Trophoblast cell (in vitro differentiated cells and primary cell): Measurements from ENCODE around the gene FGF3.

ENCODE experiments used
- DNase-seq, 2 donors: peaks; one replicate each; pipeline ENCODE4 v3.0.0-alpha.2; 2016
- H2AFZ ChIP-seq: 2 replicates; pipeline ENCODE4 v1.6.1; 2013; ENCODE audit warnings: low read length, moderate library complexity, mild to moderate bottlenecking; ENCODE audit not compliant: insufficient read depth, poor library complexity
- H2AK5ac ChIP-seq: 2 replicates; pipeline ENCODE4 v1.6.1; 2013; ENCODE audit warnings: mild to moderate bottlenecking, low read length
- H2BK120ac ChIP-seq: 2 replicates; pipeline ENCODE4 v1.6.1; 2013; ENCODE audit warnings: low read length, mild to moderate bottlenecking, moderate library complexity; ENCODE audit not compliant: insufficient read depth, poor library complexity
- H2BK12ac ChIP-seq: 2 replicates; pipeline ENCODE4 v1.6.1; 2013; ENCODE audit warnings: mild to moderate bottlenecking, low read length, moderate library complexity
- H2BK5ac ChIP-seq: 2 replicates; pipeline ENCODE4 v1.6.1; 2013; ENCODE audit warnings: low read length, low read depth, moderate library complexity, mild to moderate bottlenecking; ENCODE audit not compliant: poor library complexity
- H3K14ac ChIP-seq: 2 replicates; pipeline ENCODE4 v1.6.1; 2013; ENCODE audit warnings: mild to moderate bottlenecking, low read length
- H3K18ac ChIP-seq: 2 replicates; pipeline ENCODE4 v1.6.1; 2013; ENCODE audit warnings: mild to moderate bottlenecking, low read length
- H3K23ac ChIP-seq: 2 replicates; pipeline ENCODE4 v1.6.1; 2013; ENCODE audit warnings: low read length
- H3K27ac ChIP-seq: 2 replicates; pipeline ENCODE4 v1.5.1; 2013; ENCODE audit warnings: low read depth, mild to moderate bottlenecking, inconsistent platforms, low read length, moderate library complexity
- H3K27me3 ChIP-seq: 2 replicates; pipeline ENCODE4 v1.6.1; 2013; ENCODE audit warnings: inconsistent platforms, mild to moderate bottlenecking, low read length, moderate library complexity; ENCODE audit not compliant: insufficient read depth
- H3K36me3 ChIP-seq, 2 experiments: 1 replicate in 1 of 2; 2 replicates in 1 of 2; pipeline ENCODE4 v1.6.1; 2013; ENCODE audit warnings: low read length in 2 of 2, mild to moderate bottlenecking in 2 of 2, moderate library complexity in 1 of 2; ENCODE audit not compliant: insufficient read depth in 2 of 2, control insufficient read depth in 1 of 2
- H3K4ac ChIP-seq: 2 replicates; pipeline ENCODE4 v1.6.1; 2013; ENCODE audit warnings: low read depth, mild to moderate bottlenecking, low read length, moderate library complexity
- H3K4me1 ChIP-seq, 2 experiments: 1 replicate in 1 of 2; 2 replicates in 1 of 2; pipeline ENCODE4 v1.6.1; 2013; ENCODE audit warnings: low read length in 2 of 2, mild to moderate bottlenecking in 2 of 2, moderate library complexity in 1 of 2; ENCODE audit not compliant: insufficient read depth in 2 of 2, control insufficient read depth in 1 of 2
- H3K4me2 ChIP-seq: 2 replicates; pipeline ENCODE4 v1.6.1; 2013; ENCODE audit warnings: inconsistent platforms, mild to moderate bottlenecking, low read length, moderate library complexity
- H3K4me3 ChIP-seq: 2 replicates; pipeline ENCODE4 v1.5.1; 2013; ENCODE audit warnings: mild to moderate bottlenecking, low read depth, low read length, inconsistent platforms
- H3K79me1 ChIP-seq: one replicate; pipeline ENCODE4 v1.6.1; 2013; ENCODE audit warnings: low read length
- H3K79me2 ChIP-seq: 2 replicates; pipeline ENCODE4 v1.6.1; 2013; ENCODE audit warnings: low read length, mild to moderate bottlenecking; ENCODE audit not compliant: control insufficient read depth, insufficient read depth, poor library complexity
- H3K9ac ChIP-seq: 2 replicates; pipeline ENCODE4 v1.6.1; 2013; ENCODE audit warnings: mild to moderate bottlenecking, low read length
- H3K9me3 ChIP-seq: 2 replicates; pipeline ENCODE4 v1.6.1; 2013; ENCODE audit warnings: low read depth, mild to moderate bottlenecking, control low read depth, inconsistent platforms, low read length; ENCODE audit not compliant: insufficient read depth
- H4K12ac ChIP-seq: 2 replicates; pipeline ENCODE4 v1.6.1; 2013; ENCODE audit warnings: low read depth, mild to moderate bottlenecking, low read length, moderate library complexity
- H4K8ac ChIP-seq: 2 replicates; pipeline ENCODE4 v1.6.1; 2013; ENCODE audit warnings: low read depth, mild to moderate bottlenecking, low read length, moderate library complexity
- H4K91ac ChIP-seq: one replicate; pipeline ENCODE4 v1.6.1; 2013; ENCODE audit warnings: low read depth, mild to moderate bottlenecking, low read length, moderate library complexity
- WGBS: extraction: QIAGEN DNeasy Blood & Tissue Kit; methylation state at CpG from one replicate; pipeline ENCODE4 v1.1.7; 2013; ENCODE audit warnings: missing lambda C conversion rate; ENCODE audit not compliant: insufficient read length, insufficient coverage; ENCODE audit errors: extremely low coverage; 5-methylcytosine and 5-hydroxymethylcytosine counted together

Gene FGF3

GRCh38 chr11:69852056-69852455 is 32.8 kb upstream of the FGF3 start:
- Histone ChIP-seq H3K79me1 (no peaks in the 10 kb centered on the region), H2AK5ac (no peak overlapping the region), H3K27ac (no peak overlapping the region), H4K91ac (no peak overlapping the region), H4K8ac (no peak overlapping the region), H3K36me3 (no peaks in the 10 kb centered on the region), H3K4me3 (no peak overlapping the region), H2BK12ac (no peak overlapping the region), H3K23ac (no peak overlapping the region), H3K27me3 (no peaks in the 10 kb centered on the region), H3K4me2 (no peak overlapping the region), H3K9ac (no peak overlapping the region), H2BK120ac (no peak overlapping the region), H2BK5ac (no peak overlapping the region), H3K4me1 (no peaks in the 10 kb centered on the region), H3K79me2 (no peaks in the 10 kb centered on the region), H4K12ac (no peak overlapping the region), H3K18ac (no peak overlapping the region), H3K9me3 (peaks cover 3% of the 10 kb centered on the region), H3K4ac (no peak overlapping the region), H2AFZ (no peak overlapping the region), H3K14ac (no peak overlapping the region)
- no CpG with 5 or more reads among the region's 2 CpGs for WGBS
- DNase-seq: no peak

GRCh38 chr11:69848201-69848600 is 29.0 kb upstream of the FGF3 start:
- no peaks in the 10 kb centered on the region for H3K79me1 ChIP-seq
- no peaks in the 10 kb centered on the region for H3K27me3 ChIP-seq
- no peak overlapping the region for H4K12ac ChIP-seq
- DNase-seq: peak in 1 of 2 donors; percentile 27
- H3K4ac ChIP-seq: no peak overlapping the region
- H3K27ac ChIP-seq: no peak overlapping the region
- no peak overlapping the region for H4K8ac ChIP-seq
- H3K4me3 ChIP-seq: no peak overlapping the region
- no peak overlapping the region for H3K14ac ChIP-seq
- H2BK120ac ChIP-seq: no peak overlapping the region
- no peak overlapping the region for H3K4me2 ChIP-seq
- H3K18ac ChIP-seq: no peak overlapping the region
- no peak overlapping the region for H2AFZ ChIP-seq
- no peak overlapping the region for H4K91ac ChIP-seq
- H3K4me1 ChIP-seq: no peaks in the 10 kb centered on the region
- no peak overlapping the region for H2AK5ac ChIP-seq
- H3K23ac ChIP-seq: no peak overlapping the region
- no peak overlapping the region for H2BK12ac ChIP-seq
- H2BK5ac ChIP-seq: no peak overlapping the region
- H3K79me2 ChIP-seq: no peaks in the 10 kb centered on the region
- H3K36me3 ChIP-seq: no peaks in the 10 kb centered on the region
- peaks cover 3% of the 10 kb centered on the region for H3K9me3 ChIP-seq
- no peak overlapping the region for H3K9ac ChIP-seq

- WGBS: over 99% methylated on average over 6 of the region's 6 CpGs
- DNase-seq: no peak
- no peak overlapping the region for H4K91ac ChIP-seq
- H3K4ac ChIP-seq: no peak overlapping the region
- H3K9ac ChIP-seq: no peak overlapping the region
- H2BK5ac ChIP-seq: no peak overlapping the region
- H3K18ac ChIP-seq: no peak overlapping the region
- no peaks in the 10 kb centered on the region for H3K36me3 ChIP-seq
- H3K14ac ChIP-seq: no peak overlapping the region
- H3K79me1 ChIP-seq: no peaks in the 10 kb centered on the region
- H3K27ac ChIP-seq: no peak overlapping the region
- H3K4me2 ChIP-seq: no peak overlapping the region
- H2BK120ac ChIP-seq: no peak overlapping the region
- H3K4me3 ChIP-seq: no peak overlapping the region
- H2BK12ac ChIP-seq: no peak overlapping the region
- no peaks in the 10 kb centered on the region for H3K27me3 ChIP-seq
- no peak overlapping the region for H4K12ac ChIP-seq
- H2AFZ ChIP-seq: no peak overlapping the region
- H3K79me2 ChIP-seq: no peaks in the 10 kb centered on the region
- H3K4me1 ChIP-seq: no peaks in the 10 kb centered on the region
- peaks cover 2% of the 10 kb centered on the region for H3K9me3 ChIP-seq
- H2AK5ac ChIP-seq: no peak overlapping the region
- H3K23ac ChIP-seq: no peak overlapping the region
- H4K8ac ChIP-seq: no peak overlapping the region
These were observed 25.2 kb upstream of the FGF3 start for GRCh38 chr11:69844396-69844795.

- Histone ChIP-seq H3K4me3 (no peak overlapping the region), H3K36me3 (no peaks in the 10 kb centered on the region), H3K4ac (no peak overlapping the region), H2BK120ac (no peak overlapping the region), H4K8ac (no peak overlapping the region), H3K23ac (no peak overlapping the region), H3K4me2 (no peak overlapping the region), H3K9ac (no peak overlapping the region), H3K18ac (no peak overlapping the region), H3K79me1 (no peaks in the 10 kb centered on the region), H2AFZ (no peak overlapping the region), H4K12ac (no peak overlapping the region), H2BK12ac (no peak overlapping the region), H3K14ac (no peak overlapping the region), H3K79me2 (no peaks in the 10 kb centered on the region), H2BK5ac (no peak overlapping the region), H4K91ac (no peak overlapping the region), H3K4me1 (no peaks in the 10 kb centered on the region), H3K9me3 (peaks cover 2% of the 10 kb centered on the region), H2AK5ac (no peak overlapping the region), H3K27ac (no peak overlapping the region), H3K27me3 (no peaks in the 10 kb centered on the region)
- WGBS: no CpG with 5 or more reads among the region's 1 CpG
- no peak for DNase-seq
These were observed 24.3 kb upstream of the FGF3 start for GRCh38 chr11:69843529-69843921.
